Heart left ventricle (tissue), 16 donors: ENCODE measurements around the gene TMEM72. TPM values are rescaled to one million over a fixed set of nuclear protein-coding genes. Genes with fewer than 3 reads are reported as not detected.

ENCODE experiments used
- ATAC-seq, 4 donors: fragments of 200-7000 bp; cut with Tn5 transposase; one replicate each; pipeline ENCODE4 v1.9.1; 2020 to 2022; ENCODE audit warnings: moderate library complexity in 4 of 4, mild to moderate bottlenecking in 3 of 4, moderate number of reproducible peaks in 1 of 4
- DNase-seq, 5 donors: peaks; one replicate each; pipeline ENCODE4 v3.0.0-alpha.2; 2020
- H3K27ac ChIP-seq, 12 donors: fragments of 200-600 bp; sonication (generic) in 4 of 12; one replicate each; pipeline versions ENCODE4 v1.5.0 to v1.8.0; 2016 to 2022; ENCODE audit warnings: mild to moderate bottlenecking in 2 of 12
- H3K27me3 ChIP-seq, 9 donors: fragments of 200-600 bp; sonication (generic) in 2 of 9; one replicate each; pipeline versions ENCODE4 v1.5.1 to v1.8.0; 2016 to 2022; ENCODE audit warnings: mild to moderate bottlenecking in 3 of 9
- H3K36me3 ChIP-seq, 9 donors: fragments of 200-600 bp; sonication (generic) in 2 of 9; one replicate each; pipeline versions ENCODE4 v1.5.0 to v1.8.0; 2018 to 2022; ENCODE audit warnings: mild to moderate bottlenecking in 2 of 9
- H3K4me1 ChIP-seq, 12 donors: fragments of 200-600 bp; sonication (generic) in 4 of 12; one replicate each; pipeline versions ENCODE4 v1.5.0 to v1.8.0; 2016 to 2022; ENCODE audit warnings: mild to moderate bottlenecking in 3 of 12
- H3K4me3 ChIP-seq, 12 donors: fragments of 200-600 bp; sonication (generic) in 4 of 12; one replicate each; pipeline versions ENCODE4 v1.5.0 to v1.8.0; 2017 to 2022; ENCODE audit warnings: mild to moderate bottlenecking in 9 of 12, moderate library complexity in 4 of 12
- H3K9me3 ChIP-seq, 12 donors: fragments of 200-600 bp; sonication (generic) in 4 of 12; one replicate each; pipeline versions ENCODE4 v1.5.0 to v1.8.0; 2016 to 2022; ENCODE audit warnings: mild to moderate bottlenecking in 1 of 12
- POLR2A ChIP-seq, 2 donors: fragments of 450-650 bp; IDR thresholded peaks; one replicate each; pipeline ENCODE4 v1.6.1; 2017; ENCODE audit warnings: antibody characterized with exemption in 2 of 2, mild to moderate bottlenecking in 2 of 2, moderate library complexity in 2 of 2
- WGBS, 4 donors: extraction: QIAGEN DNeasy Blood & Tissue Kit in 2 of 4; methylation state at CpG; one replicate each; pipeline versions ENCODE4 v1.1.5 to v1.1.7; 2013 to 2018; 5-methylcytosine and 5-hydroxymethylcytosine counted together
- intact Hi-C, 10 donors: fragments of 100-400 bp; cut with DNase I; formaldehyde crosslinking; loops; one replicate each; pipeline versions ENCODE4 v1.11.1 to v1.14.2; 2022
- polyA plus RNA-seq, 2 donors: library from polyadenylated mRNA; stranded (reverse); fragments of 200-250 nt; gene quantifications; one replicate each; pipeline ENCODE4 v1.2.3, GENCODE V29; 2013
- total RNA-seq, 9 donors: library from RNA; depleted of rRNA in 2 of 9; stranded (reverse); fragments of >200 nt in 2 of 9; fragmentation: NEBNext Ultra II Directional in 3 of 9; extraction: Animal tissue kit (Norgen Biotek cat#: 25700) in 3 of 9; gene quantifications; one replicate each; pipeline versions ENCODE4 v1.1.0 to v1.2.4, GENCODE V29; 2016 to 2023
- TF ChIP-seq, protein P1 (sequence below), 12 donors: fragments of 200-600 bp; sonication (generic) in 4 of 12; IDR thresholded peaks; one replicate each; pipeline versions ENCODE4 v1.5.0 to v1.8.0; 2018 to 2022; ENCODE audit warnings: antibody characterized with exemption in 12 of 12, mild to moderate bottlenecking in 5 of 12
- donor health status: ischemic (EF 13 %, LVEDD 7.1; RV severe dilation, severe dysfunction).
- donor health status: healthy with polysubstance abuse.
- donor health status: DM: no; HTN: yes; CAD: no.
- donor health status: DM: no; HTN: no; CAD: no.
- donor health status: ischemic (EF 25% LVEDD 6.9; RV normal size, moderate dysfunction).
- donor health status: ischemic (EF 25% LVEDD 5.7; RV mildly dilated, moderate dysfunction).
- donor health status: healthy.
- donor health status: DM: yes; HTN: yes; CAD: no.
- donor health status: ischemic (EF 35%, LVEDD 5.7; RV mildly dilated, moderate dysfunction).
- donor health status: nonischemic (EF 11% LVEDD 7.7; RV severe dilation, severe dysfunction).
- donor health status: DM: yes; HTN: yes; CAD: no.
- donor health status: PGD.
- donor health status: ischemic (EF 29% LVEDD 5.4; RV normal size, mild dysfunction).
- donor health status: nonischemic (EF 23%, LVEDD 6.1; RV moderate dilation, normal function).

Gene TMEM72
- total and polyA plus RNA-seq, 11 donors = 0.15 to 0.27 TPM; not detected in 9

DNA sequence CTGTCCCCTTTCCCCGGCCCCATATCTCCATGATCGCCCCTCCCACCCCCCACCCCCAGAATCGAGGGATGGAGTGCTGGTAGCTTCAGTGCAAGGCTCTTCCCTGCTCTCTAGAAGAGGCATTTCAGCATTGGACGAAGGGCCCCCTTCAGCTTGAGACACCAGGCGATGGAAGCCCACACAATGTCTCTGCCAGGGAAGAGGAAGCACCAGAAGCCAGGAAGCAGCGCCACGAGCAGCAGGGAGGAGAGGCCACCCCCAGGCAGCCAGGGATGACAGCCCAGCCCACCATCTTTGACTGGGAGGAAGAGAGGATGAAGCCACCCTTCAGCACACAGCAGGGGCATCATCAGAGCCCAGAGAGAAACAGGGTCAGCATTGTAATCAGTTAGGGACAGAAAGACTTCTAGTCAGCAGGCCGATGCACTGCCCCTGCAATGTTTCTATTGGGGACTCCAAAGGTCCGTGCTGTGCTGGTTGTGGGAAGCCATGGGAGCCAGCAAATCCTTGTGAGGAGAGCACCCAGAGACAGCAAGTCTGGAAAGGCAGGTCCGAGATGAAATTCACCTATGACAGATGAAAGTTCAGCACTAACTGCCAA, 15.7 kb downstream of the TMEM72 start:
- Histone ChIP-seq H3K4me3 (no peak overlapping the region), H3K27me3 (no peaks in the 10 kb centered on the region), H3K9me3 (no peaks in the 10 kb centered on the region), H3K4me1 (no peaks in the 10 kb centered on the region), H3K27ac (no peak overlapping the region), H3K36me3 (no peaks in the 10 kb centered on the region)
- intact Hi-C loops = no loop called here
- TF ChIP-seq POLR2A (IDR thresholded peaks at IDR 0.05) = no peak
- TF ChIP-seq, protein P1, sequence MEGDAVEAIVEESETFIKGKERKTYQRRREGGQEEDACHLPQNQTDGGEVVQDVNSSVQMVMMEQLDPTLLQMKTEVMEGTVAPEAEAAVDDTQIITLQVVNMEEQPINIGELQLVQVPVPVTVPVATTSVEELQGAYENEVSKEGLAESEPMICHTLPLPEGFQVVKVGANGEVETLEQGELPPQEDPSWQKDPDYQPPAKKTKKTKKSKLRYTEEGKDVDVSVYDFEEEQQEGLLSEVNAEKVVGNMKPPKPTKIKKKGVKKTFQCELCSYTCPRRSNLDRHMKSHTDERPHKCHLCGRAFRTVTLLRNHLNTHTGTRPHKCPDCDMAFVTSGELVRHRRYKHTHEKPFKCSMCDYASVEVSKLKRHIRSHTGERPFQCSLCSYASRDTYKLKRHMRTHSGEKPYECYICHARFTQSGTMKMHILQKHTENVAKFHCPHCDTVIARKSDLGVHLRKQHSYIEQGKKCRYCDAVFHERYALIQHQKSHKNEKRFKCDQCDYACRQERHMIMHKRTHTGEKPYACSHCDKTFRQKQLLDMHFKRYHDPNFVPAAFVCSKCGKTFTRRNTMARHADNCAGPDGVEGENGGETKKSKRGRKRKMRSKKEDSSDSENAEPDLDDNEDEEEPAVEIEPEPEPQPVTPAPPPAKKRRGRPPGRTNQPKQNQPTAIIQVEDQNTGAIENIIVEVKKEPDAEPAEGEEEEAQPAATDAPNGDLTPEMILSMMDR (IDR thresholded peaks at IDR 0.05) = no peak
- DNase-seq = peak in 1 of 5 donors; percentile 10
- no peak for ATAC-seq
- 65 to 78% (median 74%) methylated on average over 7 to 10 of the region's 10 CpGs for WGBS, 4 donors

DNA sequence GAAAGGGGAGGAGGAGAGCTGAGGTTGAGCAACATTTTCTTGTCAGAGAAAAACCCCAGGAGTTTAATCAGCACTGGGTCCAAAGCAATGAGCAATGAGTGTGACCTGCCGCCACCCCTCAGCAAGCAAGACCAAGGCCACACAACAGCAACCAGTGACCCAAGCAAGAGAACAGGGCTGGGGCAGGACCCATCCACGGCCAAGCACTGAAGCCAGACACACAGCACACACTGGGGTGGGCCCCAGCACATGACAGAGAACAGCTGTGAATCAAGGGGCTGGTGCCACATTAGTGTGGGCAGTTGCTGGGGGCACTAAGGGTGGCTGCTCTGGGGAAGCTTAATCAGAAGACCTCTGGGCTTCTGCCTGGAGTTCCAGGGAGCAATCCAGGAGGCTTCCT, 16.2 kb downstream of the TMEM72 start:
- WGBS, 4 donors = 76 to 94% (median 79%) methylated on average over 2 of the region's 2 CpGs
- DNase-seq = peak in 1 of 5 donors; percentile 15

DNA sequence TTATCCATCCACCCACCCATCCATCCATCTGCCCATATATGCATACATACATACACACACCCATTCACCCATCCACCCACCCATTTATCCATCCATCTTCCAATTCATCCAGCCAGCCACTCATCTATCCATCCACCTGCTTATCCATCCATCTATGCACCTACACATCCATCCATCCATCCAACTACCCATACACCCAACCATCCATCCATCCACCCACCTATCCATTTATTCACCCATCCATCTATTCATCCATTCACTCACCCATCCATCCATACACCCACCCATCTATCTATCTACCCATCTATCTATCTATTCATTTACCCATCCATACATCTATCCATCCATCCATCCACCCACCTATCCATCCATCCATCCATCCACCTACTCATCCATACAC, 17.3 kb downstream of the TMEM72 start:
- no peak for DNase-seq
- no peak overlapping the region for H3K27ac ChIP-seq
- ATAC-seq = no peak
- no peak overlapping the region for H3K4me3 ChIP-seq
- H3K4me1 ChIP-seq = peaks cover 0 to 14% (median 11%) of the 10 kb centered on the region in 12 donors
- TF ChIP-seq POLR2A (IDR thresholded peaks at IDR 0.05) = no peak
- TF ChIP-seq, protein P1 (IDR thresholded peaks at IDR 0.05) = no peak
- intact Hi-C loops = no loop called here
- H3K9me3 ChIP-seq = no peaks in the 10 kb centered on the region
- no peaks in the 10 kb centered on the region for H3K36me3 ChIP-seq
- H3K27me3 ChIP-seq = no peaks in the 10 kb centered on the region

More for the DNA sequence above, 16.2 kb downstream of the TMEM72 start:
- no peaks in the 10 kb centered on the region for H3K27me3 ChIP-seq
- no peaks in the 10 kb centered on the region for H3K36me3 ChIP-seq
- H3K4me3 ChIP-seq = no peak overlapping the region
- intact Hi-C loops = no loop called here
- peak in 1 of 4 donors; percentile 33 for ATAC-seq
- no peaks in the 10 kb centered on the region for H3K9me3 ChIP-seq
- TF ChIP-seq, protein P1 (IDR thresholded peaks at IDR 0.05) = no peak
- no peak for TF ChIP-seq POLR2A (IDR thresholded peaks at IDR 0.05)
- H3K4me1 ChIP-seq = peaks cover 0 to 3% (median under 1%) of the 10 kb centered on the region in 12 donors
- no peak overlapping the region for H3K27ac ChIP-seq

DNA sequence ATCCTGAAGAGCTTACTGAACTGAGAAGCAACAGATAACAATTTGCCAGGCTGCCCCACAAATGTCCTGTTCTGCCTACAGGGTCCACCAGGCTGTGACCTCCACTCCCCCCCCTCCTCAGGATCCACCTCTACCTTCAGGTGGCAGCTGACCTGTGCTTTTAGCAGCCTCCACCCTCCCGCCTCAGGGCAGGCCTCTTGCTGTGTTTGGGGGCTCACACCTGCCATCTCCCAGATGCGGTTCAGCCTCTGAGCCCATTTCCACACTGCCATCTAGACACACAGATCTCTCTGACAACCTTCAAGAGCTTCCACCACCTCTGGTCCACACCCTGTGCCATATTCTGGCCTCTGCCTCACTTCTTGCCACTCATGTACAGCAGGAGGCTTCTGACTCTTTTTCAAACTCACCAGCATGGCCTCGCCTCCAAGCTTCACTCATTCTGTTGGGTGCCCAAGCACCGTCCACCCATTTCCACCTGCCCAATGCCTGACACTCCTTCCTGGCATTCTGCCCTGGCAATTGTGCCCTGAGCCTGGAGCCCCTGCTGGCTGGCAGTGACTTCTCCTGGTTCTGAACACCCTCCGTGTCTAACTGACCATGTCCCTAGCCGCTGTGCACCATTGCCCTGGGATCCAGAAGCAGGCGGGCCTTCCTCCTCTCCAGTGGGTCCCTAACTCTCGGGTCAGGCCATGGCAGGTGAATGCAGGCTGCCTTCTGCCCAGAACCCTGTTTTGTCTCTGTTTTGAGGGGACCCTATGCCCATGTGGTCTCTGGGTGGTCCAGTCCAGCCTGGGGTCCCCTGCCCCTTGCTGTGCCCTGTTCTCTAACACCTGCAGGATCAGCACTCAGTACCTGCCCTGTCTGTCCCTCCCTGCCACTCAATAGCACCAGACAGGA, 18.5 kb downstream of the TMEM72 start:
- Histone ChIP-seq H3K27me3 (no peaks in the 10 kb centered on the region), H3K9me3 (no peaks in the 10 kb centered on the region), H3K4me1 (peaks cover 0 to 24% (median 20%) of the 10 kb centered on the region in 12 donors), H3K27ac (no peak overlapping the region), H3K4me3 (no peak overlapping the region), H3K36me3 (no peaks in the 10 kb centered on the region)
- intact Hi-C loops = loop anchor here in 3 of 10 donors (5.0 kb wide), 3 partner anchors 43 to 63 kb away; partner anchors contain the start of gene DEPP1 (in 1 of the 3)
- 81 to 95% (median 88%) methylated on average over 8 of the region's 8 CpGs for WGBS, 4 donors
- ATAC-seq = no peak
- TF ChIP-seq POLR2A (IDR thresholded peaks at IDR 0.05) = no peak
- TF ChIP-seq, protein P1 (IDR thresholded peaks at IDR 0.05) = no peak
- DNase-seq = peak in 1 of 5 donors; percentile 15
